Cardiac muscle cell (in vitro differentiated cells and primary cell): ENCODE data around the gene DCD. TPM values are rescaled to one million over a fixed set of nuclear protein-coding genes. Genes with fewer than 3 reads are reported as not detected.
"Not testable (repeated sequence)": the region's sequence is repeated elsewhere in the genome, so short reads cannot be mapped to it uniquely, and the experiment has no call there.

Source experiments
- DNase-seq, 2 donors: peaks; one replicate each; pipeline versions ENCODE4 v3.0.0 to v3.0.0-alpha.2; 2010 to 2017; ENCODE audit warnings: low read depth in 1 of 2, low spot score in 1 of 2
- H3K27ac ChIP-seq: fragments of 200-600 bp; sonication (generic); 2 replicates; pipeline ENCODE4 v1.5.1; 2016
- H3K27me3 ChIP-seq: fragments of 200-600 bp; sonication (generic); 2 replicates; pipeline ENCODE4 v1.6.0; 2016; ENCODE audit warnings: control low read depth
- H3K36me3 ChIP-seq: fragments of 200-600 bp; sonication (generic); 2 replicates; pipeline ENCODE4 v1.5.1; 2016; ENCODE audit warnings: control low read depth
- H3K4me1 ChIP-seq: fragments of 200-600 bp; sonication (generic); 2 replicates; pipeline ENCODE4 v1.8.1; 2017; ENCODE audit warnings: low read depth, mild to moderate bottlenecking, mixed run types
- H3K4me3 ChIP-seq: fragments of 200-600 bp; sonication (generic); 2 replicates; pipeline ENCODE4 v1.5.1; 2016; ENCODE audit warnings: mild to moderate bottlenecking
- H3K9me3 ChIP-seq: fragments of 200-600 bp; sonication (generic); 2 replicates; pipeline ENCODE4 v1.5.1; 2017; ENCODE audit warnings: low read depth, mild to moderate bottlenecking, control low read depth
- CTCF ChIP-seq: IDR thresholded peaks from 2 replicates; pipeline ENCODE4 v1.5.1; 2012; ENCODE audit warnings: low read depth, mild to moderate bottlenecking, low read length
- polyA plus RNA-seq: library from polyadenylated mRNA; unstranded; fragments of >200 nt; fragmentation: Nextera tagmentation; extraction: Ambion mirVana; gene quantifications from 2 replicates; pipeline ENCODE4 v1.2.1, GENCODE V29; 2016
- total RNA-seq: library from RNA; depleted of rRNA; stranded (reverse); fragments of >200 nt; gene quantifications from 2 replicates; pipeline ENCODE4 v1.2.3, GENCODE V29; 2016

The DCD gene
- total and polyA plus RNA-seq, 2 experiments from 2014 or later, result 0.22 TPM; not detected in 1

- DNase-seq, result no peak
- no peak for TF ChIP-seq CTCF
- H3K4me1 ChIP-seq, result no peaks in the 10 kb centered on the region
Observed at GRCh38 chr12:54678131-54678530, 30.0 kb upstream of the DCD start.

GRCh38 chr12:54667945-54668344 is 19.8 kb upstream of the DCD start:
- TF ChIP-seq CTCF, result no peak
- H3K36me3 ChIP-seq, result no peaks in the 10 kb centered on the region

More at GRCh38 chr12:54678131-54678530, 30.0 kb upstream of the DCD start:
- Histone ChIP-seq H3K9me3 (no peaks in the 10 kb centered on the region), H3K27ac (no peak overlapping the region), H3K4me3 (no peak overlapping the region), H3K27me3 (no peaks in the 10 kb centered on the region), H3K36me3 (no peaks in the 10 kb centered on the region)

GRCh38 chr12:54666008-54666407 is 17.8 kb upstream of the DCD start:
- Histone ChIP-seq H3K4me1 (no peaks in the 10 kb centered on the region), H3K27me3 (no peaks in the 10 kb centered on the region), H3K36me3 (no peaks in the 10 kb centered on the region), H3K9me3 (no peaks in the 10 kb centered on the region), H3K27ac (no peak overlapping the region), H3K4me3 (no peak overlapping the region)
- no peak for DNase-seq
- no peak for TF ChIP-seq CTCF

More at GRCh38 chr12:54667945-54668344, 19.8 kb upstream of the DCD start:
- H3K27ac ChIP-seq, result no peak overlapping the region
- no peaks in the 10 kb centered on the region for H3K27me3 ChIP-seq
- DNase-seq, result no peak
- no peaks in the 10 kb centered on the region for H3K4me1 ChIP-seq
- H3K4me3 ChIP-seq, result no peak overlapping the region
- no peaks in the 10 kb centered on the region for H3K9me3 ChIP-seq

GRCh38 chr12:54665022-54665635 is 17.0 kb upstream of the DCD start:
- H3K36me3 ChIP-seq, result not testable (repeated sequence)

GRCh38 chr12:54663603-54664002 is 15.4 kb upstream of the DCD start:
- no peak overlapping the region for H3K27ac ChIP-seq
- TF ChIP-seq CTCF, result no peak
- DNase-seq, result no peak
- H3K27me3 ChIP-seq, result no peaks in the 10 kb centered on the region
- H3K4me3 ChIP-seq, result no peak overlapping the region
- no peaks in the 10 kb centered on the region for H3K36me3 ChIP-seq
- no peaks in the 10 kb centered on the region for H3K4me1 ChIP-seq
- no peaks in the 10 kb centered on the region for H3K9me3 ChIP-seq

More at GRCh38 chr12:54665022-54665635, 17.0 kb upstream of the DCD start:
- not testable (repeated sequence) for H3K27me3 ChIP-seq, H3K9me3 ChIP-seq, H3K27ac ChIP-seq, H3K4me1 ChIP-seq, H3K4me3 ChIP-seq, DNase-seq

GRCh38 chr12:54662026-54662425 is 13.9 kb upstream of the DCD start:
- no peak overlapping the region for H3K27ac ChIP-seq

More at GRCh38 chr12:54662026-54662425, 13.9 kb upstream of the DCD start:
- no peak for DNase-seq
- Histone ChIP-seq H3K4me1 (no peaks in the 10 kb centered on the region), H3K4me3 (no peak overlapping the region), H3K9me3 (no peaks in the 10 kb centered on the region), H3K27me3 (no peaks in the 10 kb centered on the region), H3K36me3 (no peaks in the 10 kb centered on the region)
- TF ChIP-seq CTCF, result no peak
